ENCODE data around the gene EIF4B.

The EIF4B gene, protein sequence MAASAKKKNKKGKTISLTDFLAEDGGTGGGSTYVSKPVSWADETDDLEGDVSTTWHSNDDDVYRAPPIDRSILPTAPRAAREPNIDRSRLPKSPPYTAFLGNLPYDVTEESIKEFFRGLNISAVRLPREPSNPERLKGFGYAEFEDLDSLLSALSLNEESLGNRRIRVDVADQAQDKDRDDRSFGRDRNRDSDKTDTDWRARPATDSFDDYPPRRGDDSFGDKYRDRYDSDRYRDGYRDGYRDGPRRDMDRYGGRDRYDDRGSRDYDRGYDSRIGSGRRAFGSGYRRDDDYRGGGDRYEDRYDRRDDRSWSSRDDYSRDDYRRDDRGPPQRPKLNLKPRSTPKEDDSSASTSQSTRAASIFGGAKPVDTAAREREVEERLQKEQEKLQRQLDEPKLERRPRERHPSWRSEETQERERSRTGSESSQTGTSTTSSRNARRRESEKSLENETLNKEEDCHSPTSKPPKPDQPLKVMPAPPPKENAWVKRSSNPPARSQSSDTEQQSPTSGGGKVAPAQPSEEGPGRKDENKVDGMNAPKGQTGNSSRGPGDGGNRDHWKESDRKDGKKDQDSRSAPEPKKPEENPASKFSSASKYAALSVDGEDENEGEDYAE
- 755 to 1,165 (median 1,033) reads per million in 9 experiments for total RNA-seq

DNA sequence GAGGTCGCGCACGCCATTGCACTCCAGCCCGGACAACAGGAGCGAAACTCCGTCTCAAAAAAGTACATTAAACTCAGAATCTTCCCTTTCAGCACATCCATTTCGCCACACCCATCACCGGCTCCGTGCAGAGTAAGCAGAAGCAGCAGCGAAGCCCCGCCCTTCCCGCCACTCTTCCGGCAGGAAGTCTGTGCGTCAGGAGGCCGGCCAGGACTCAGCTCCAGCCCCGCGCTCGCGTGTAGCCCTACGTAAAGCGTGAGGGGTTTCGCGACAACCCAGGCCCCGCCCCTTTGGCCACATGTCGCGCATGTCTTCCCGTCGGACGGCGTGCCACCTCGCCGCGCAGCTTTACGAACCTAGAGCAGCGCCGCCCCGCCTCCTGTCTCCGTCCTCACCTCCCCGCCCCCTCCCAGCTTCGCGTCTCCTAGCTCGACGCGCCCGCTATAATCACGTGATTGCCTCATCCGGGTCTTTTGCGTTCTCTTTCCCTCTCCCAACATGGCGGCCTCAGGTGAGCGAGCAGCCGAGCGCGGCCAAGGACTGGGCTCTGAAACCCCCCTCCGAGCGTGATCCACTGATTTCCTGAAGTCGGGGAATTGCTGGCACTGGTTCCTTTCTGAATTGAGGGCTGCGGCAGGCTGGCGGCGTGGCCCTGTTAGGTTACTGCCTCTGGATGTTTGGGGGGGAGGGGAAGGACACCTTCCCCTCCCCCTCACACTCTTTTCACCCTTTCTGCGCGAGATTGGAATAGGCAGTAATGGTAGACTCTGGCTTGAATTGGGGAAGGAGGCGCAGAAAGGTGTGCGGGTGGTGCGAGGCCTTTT lies at the start of gene EIF4B:
Gene EIF4B (plus strand): TSS at position 471 of the 824 bp plus-strand sequence. CDS start 28 bp downstream, at position 499.
- Mint-ChIP-seq H3K4me1 (ENCODE audit: low read depth in 2 of 2) (peaks cover 30 to 36% of the 10 kb centered on the region in 2 donors), H3K4me3 (peak within 1 kb of the TSS; percentile 97 to 100)

DNA sequence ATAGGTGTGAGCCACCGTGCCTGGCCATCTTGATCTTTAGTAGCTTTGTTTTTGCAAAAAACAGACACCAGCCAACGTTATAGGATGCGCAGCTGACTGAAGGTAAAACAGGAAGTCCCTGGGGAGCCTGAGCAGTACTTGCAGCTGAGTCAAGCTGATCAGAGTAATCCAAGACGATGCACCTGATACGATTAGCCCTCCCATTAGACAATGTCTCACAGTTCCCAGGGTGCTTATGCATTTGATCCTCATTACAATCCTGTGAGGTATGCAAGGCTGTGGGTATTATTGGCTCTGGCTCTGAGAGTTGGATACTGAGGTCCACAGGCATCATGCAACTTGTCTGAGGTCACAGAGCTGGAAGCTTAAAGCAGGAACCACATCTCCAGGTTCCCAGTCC lies 49.3 kb upstream of the EIF4B start:
- Mint-ChIP-seq H3K4me3 (no peak overlapping the region), H3K4me1 (ENCODE audit: low read depth in 2 of 2) (no peaks in the 10 kb centered on the region), H3K27ac (no peak overlapping the region)

More for the DNA sequence above, at the start of gene EIF4B:
- Mint-ChIP-seq H3K36me3 (ENCODE audit: insufficient read depth) (peaks cover 30% of the 10 kb centered on the region), H3K27me3 (peaks cover 0 to 8% of the 10 kb centered on the region in 2 donors), H3K27ac (peak within 1 kb of the TSS; percentile 93 to 99), H3K9me3 (no peaks in the 10 kb centered on the region)
- ATAC-seq (replicated peaks), result peak; percentile 86
- peak; percentile 98 to 99 (median 99) for DNase-seq

DNA sequence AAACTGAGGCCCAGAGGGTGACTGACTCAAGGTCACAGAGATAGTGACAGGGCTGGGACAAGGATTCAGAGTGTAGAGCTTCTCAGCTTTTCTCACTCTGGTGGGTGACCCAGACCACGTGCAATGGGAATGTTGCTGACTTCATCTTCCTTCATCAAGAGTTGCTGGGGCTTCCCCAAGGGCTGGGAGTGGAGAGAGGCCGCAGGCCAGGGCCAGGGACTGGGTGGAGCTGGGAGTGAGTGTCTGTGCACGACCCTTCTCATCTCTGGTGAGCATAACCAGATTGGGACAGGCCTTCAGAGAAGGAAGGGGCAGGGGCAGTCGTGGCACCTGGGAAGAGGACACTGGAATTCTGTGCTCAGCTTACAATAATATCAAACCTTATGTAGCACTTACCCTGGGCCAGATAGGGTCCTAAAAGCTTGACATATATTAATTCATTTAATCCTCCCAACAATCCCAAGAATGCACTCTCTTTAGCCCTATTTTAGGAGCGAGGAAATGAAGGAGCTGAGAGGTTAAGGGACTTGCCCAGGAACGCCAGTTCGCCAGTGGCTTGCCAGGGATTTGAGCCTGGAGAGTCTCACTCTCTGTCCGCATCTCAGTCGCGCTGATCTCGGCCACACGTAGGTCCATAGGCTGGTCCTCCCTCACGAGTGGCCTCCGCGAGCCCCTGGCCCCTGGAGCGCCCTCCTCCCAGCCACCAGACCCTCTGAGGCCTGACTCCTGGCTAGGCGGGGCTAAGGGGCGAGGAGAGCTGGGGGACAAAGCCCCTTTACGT lies 41.5 kb upstream of the EIF4B start:
- Mint-ChIP-seq H3K27me3 (peaks cover 21 to 66% of the 10 kb centered on the region in 2 donors), H3K27ac (no peak overlapping the region), H3K4me3 (no peak overlapping the region), H3K36me3 (ENCODE audit: insufficient read depth) (no peaks in the 10 kb centered on the region), H3K9me3 (no peaks in the 10 kb centered on the region), H3K4me1 (ENCODE audit: low read depth in 2 of 2) (no peaks in the 10 kb centered on the region)
- DNase-seq (no peak), ATAC-seq (replicated peaks) (no peak)

More for the DNA sequence above, 49.3 kb upstream of the EIF4B start:
- Mint-ChIP-seq H3K9me3 (no peaks in the 10 kb centered on the region), H3K27me3 (peaks cover 7 to 20% of the 10 kb centered on the region in 2 donors), H3K36me3 (ENCODE audit: insufficient read depth) (no peaks in the 10 kb centered on the region)
- ATAC-seq (replicated peaks) (no peak), DNase-seq (no peak)

DNA sequence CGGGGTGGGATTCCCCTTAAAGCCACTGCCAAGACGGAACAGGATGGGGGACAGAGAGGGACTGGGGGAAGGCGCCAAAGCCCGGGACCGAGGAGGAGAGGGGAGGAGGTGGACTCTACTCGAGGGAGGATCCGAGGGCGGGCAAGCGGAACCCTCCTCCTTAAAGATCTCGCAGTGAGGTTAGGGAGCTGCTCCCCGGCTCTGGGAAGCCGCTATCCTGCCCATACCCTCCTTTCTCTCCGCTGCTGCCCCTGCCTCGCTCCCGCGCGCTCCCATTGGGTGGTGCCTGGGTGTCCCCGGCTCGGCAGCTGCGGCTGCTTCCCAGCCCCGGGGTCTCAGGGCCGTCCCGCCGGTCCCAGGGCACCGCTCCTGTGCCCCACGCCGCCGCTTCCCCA lies 40.9 kb upstream of the EIF4B start:
- Mint-ChIP-seq H3K27ac (no peak overlapping the region), H3K4me1 (ENCODE audit: low read depth in 2 of 2) (no peaks in the 10 kb centered on the region), H3K9me3 (no peaks in the 10 kb centered on the region), H3K36me3 (ENCODE audit: insufficient read depth) (no peaks in the 10 kb centered on the region), H3K27me3 (peaks cover 21 to 69% of the 10 kb centered on the region in 2 donors), H3K4me3 (no peak overlapping the region)
- DNase-seq (no peak), ATAC-seq (replicated peaks) (no peak)

DNA sequence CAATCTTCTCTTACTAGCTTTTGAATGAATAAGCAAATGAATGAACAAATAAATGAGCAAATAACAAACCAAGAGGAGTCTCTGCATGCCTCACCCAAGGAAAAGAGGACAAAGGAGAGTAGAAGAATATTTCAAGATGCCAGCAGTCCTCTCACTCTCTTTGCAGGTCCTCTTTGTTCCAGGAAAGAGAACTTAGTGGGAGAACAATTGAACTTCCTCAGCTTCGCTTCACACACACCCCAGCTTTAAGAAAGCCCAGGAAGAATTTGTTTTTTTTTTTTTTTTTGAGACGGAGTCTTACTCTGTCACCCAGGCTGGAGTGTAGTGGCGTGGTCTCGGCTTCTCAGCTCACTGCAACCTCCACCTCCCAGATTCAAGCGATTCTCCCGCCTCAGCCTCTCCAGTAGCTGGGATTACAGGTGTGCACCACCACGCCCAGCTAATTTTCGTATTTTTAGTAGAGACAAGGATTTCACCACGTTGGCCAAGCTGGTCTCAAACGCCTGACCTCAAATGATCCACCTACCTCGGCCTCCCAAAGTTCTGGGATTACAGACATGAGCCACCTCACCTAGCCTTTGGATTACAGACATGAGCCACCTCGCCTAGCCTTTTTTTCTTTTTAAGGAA lies 37.0 kb upstream of the EIF4B start:
- Mint-ChIP-seq H3K9me3 (no peaks in the 10 kb centered on the region), H3K27ac (no peak overlapping the region), H3K4me1 (ENCODE audit: low read depth in 2 of 2) (no peaks in the 10 kb centered on the region), H3K4me3 (no peak overlapping the region), H3K36me3 (ENCODE audit: insufficient read depth) (peaks cover 3% of the 10 kb centered on the region), H3K27me3 (peaks cover 20 to 57% of the 10 kb centered on the region in 2 donors)
- DNase-seq, result no peak
- ATAC-seq (replicated peaks), result no peak

DNA sequence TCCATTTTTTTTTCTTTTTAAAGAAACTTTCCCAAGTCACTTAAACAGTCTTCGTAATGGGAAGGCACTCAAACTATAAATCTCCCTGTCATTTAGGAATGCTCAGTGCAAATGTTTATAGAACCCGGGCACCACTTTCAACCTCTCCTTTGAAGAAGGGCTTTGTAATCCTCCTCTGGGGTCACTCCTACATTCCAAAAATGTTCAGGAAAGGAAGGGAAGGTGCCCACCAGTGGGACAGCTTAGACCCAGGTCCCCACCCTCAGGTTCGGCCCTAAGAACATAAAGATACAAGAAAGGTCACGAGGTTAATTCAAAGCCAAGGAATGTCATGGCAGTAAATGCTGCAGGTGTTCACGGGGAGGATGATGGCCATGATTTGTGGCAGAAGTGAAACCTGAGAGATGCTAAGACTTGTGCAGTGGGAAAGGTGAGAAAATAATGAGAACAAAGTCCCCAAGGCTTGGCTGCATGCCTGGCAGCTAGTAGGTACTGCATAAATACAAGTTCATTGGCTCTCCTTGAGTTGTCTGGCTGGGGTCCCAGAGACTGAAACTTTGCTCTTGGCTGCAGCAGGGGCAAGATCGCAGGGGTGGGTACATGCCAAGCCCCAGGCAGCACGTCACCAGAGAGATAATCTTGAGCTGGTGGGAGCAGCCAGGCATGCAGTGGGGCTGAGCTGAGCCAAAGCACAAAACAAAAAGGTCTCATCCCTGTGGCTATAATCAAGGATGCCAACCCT lies 36.3 kb upstream of the EIF4B start:
- H3K4me3 Mint-ChIP-seq, result no peak overlapping the region

DNA sequence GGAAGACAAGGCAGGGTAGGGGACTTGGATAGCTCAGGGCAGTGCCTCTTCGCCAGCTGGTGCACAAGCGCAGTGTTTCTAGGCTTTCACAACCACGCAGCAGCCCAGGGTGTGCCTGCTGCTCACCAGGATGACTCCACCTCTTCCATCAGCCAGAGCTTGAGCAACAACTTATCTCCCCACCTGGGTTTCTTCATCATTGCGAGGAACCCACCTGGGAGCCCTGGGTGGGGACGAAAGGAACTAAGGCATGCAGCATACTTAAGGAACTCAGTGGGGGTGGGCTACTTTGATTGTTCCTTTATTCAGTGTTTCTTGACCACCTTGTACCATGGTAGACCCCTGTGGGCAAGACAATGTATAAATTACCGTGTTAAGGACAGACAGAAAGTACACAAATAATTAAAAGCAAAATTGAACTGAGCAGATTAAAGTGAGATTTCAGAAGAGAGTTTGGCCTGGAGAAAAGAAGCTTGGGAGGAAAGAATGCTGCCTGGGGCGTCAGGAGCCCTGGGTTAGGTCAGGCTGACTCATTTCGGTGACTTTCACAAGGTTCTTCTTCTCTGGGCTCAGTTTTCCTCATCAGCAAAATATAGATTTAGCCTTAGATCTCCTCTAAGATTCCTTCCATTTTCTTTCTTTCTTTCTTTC lies 34.5 kb upstream of the EIF4B start:
- H3K9me3 Mint-ChIP-seq, result no peaks in the 10 kb centered on the region
- H3K4me1 Mint-ChIP-seq (ENCODE audit: low read depth in 2 of 2), result no peaks in the 10 kb centered on the region
- peaks cover 33 to 57% of the 10 kb centered on the region in 2 donors for H3K27me3 Mint-ChIP-seq
- ATAC-seq (replicated peaks) (no peak), DNase-seq (no peak)
- H3K27ac Mint-ChIP-seq, result no peak overlapping the region
- H3K36me3 Mint-ChIP-seq (ENCODE audit: insufficient read depth), result peaks cover 3% of the 10 kb centered on the region
- H3K4me3 Mint-ChIP-seq, result no peak overlapping the region

More for the DNA sequence above, 36.3 kb upstream of the EIF4B start:
- H3K4me1 Mint-ChIP-seq (ENCODE audit: low read depth in 2 of 2), result no peaks in the 10 kb centered on the region
- DNase-seq (no peak), ATAC-seq (replicated peaks) (no peak)
- H3K27ac Mint-ChIP-seq, result no peak overlapping the region
- peaks cover 3% of the 10 kb centered on the region for H3K36me3 Mint-ChIP-seq (ENCODE audit: insufficient read depth)
- H3K27me3 Mint-ChIP-seq, result peaks cover 23 to 49% of the 10 kb centered on the region in 2 donors
- H3K9me3 Mint-ChIP-seq, result no peaks in the 10 kb centered on the region

DNA sequence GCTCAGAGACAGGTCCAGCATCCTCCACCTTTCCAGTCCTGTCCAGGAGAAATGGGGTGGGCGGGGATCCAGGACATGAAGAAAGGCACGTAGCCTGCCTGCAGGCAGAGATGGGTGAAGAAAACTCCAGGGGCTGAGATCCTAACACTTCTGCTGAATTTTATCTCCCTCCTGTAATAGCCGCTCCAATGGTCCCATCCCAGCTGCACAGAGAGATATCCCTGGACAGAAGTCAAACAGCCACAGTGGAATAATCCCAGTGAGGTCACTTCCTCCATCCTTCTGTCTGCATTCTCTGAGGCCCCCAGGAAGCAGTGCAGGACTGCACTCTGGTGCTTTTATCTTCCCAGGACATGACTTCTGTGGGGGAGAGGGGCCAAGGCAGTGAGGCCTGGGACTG lies 31.1 kb upstream of the EIF4B start:
- DNase-seq, result no peak
- Mint-ChIP-seq H3K27ac (no peak overlapping the region), H3K9me3 (no peaks in the 10 kb centered on the region), H3K36me3 (ENCODE audit: insufficient read depth) (peaks cover 3% of the 10 kb centered on the region), H3K4me1 (ENCODE audit: low read depth in 2 of 2) (no peaks in the 10 kb centered on the region), H3K27me3 (peaks cover 55 to 68% of the 10 kb centered on the region in 2 donors), H3K4me3 (no peak overlapping the region)
- ATAC-seq (replicated peaks), result no peak

DNA sequence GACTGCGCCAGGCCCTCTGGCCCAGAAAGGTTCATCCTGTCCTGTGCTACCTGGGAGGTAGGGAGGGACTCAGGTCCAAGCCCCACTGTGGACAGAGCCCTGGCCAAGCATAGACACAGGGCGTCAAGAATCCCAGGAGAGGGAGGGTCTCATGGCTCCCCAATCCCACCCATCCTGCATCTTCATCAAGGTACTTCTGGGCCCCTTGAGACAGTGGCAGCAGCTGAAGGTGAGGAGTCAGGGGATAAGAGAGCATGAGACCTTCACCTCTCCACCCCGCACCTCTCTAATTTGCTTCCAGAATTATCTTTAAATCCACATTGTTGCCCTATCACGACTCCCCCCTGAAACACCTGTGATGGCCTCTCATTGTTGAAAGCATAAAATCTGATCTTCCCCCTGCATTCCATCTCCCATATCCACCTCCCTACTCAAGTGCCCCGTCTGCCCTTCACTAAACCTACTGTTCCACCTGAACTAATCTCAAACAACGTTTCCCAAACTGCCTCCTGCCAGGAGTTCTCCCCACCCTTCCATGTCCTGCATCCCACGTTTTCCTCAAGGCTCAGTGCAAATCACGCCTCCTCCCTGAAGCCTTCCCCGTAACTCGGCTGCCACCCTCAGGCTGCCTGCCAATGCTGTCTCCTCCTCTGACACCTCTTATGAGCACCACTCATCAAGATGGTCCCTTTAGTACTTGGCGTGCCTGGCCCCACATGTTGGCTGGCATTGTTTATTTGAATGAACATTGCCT lies 30.3 kb upstream of the EIF4B start:
- peaks cover 62 to 71% of the 10 kb centered on the region in 2 donors for H3K27me3 Mint-ChIP-seq
- H3K27ac Mint-ChIP-seq, result no peak overlapping the region

DNA sequence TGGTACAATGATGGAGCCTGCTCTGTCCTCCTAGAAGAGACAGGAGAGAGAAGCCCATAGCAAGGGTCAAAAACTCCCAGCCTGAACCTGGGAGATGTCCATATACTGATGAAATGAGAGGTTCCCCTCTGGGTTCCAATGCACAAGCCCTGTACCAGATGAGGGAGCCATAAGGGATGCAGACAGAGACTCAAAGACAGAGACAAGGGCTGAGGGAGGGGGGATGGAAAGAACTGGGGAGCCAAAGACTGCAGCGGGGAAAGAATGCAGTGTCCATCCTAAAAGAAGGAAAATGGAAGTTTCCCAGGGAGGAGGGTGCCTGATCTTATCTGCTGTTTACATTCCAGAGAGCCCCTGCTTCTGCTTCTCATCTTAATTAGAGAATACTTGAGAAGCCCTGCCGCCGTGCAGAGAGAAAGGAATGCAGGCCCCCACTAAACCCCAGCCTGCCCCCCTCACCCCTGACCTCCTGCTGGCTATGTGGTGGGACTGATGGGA lies 29.6 kb upstream of the EIF4B start:
- H3K27ac Mint-ChIP-seq, result no peak overlapping the region
- DNase-seq, result no peak
- H3K4me1 Mint-ChIP-seq (ENCODE audit: low read depth in 2 of 2), result peaks cover 5 to 6% of the 10 kb centered on the region in 2 donors
- no peak overlapping the region for H3K4me3 Mint-ChIP-seq
- H3K36me3 Mint-ChIP-seq (ENCODE audit: insufficient read depth), result peaks cover 5% of the 10 kb centered on the region
- no peaks in the 10 kb centered on the region for H3K9me3 Mint-ChIP-seq
- ATAC-seq (replicated peaks), result no peak
- peaks cover 59 to 66% of the 10 kb centered on the region in 2 donors for H3K27me3 Mint-ChIP-seq

More for the DNA sequence above, 30.3 kb upstream of the EIF4B start:
- ATAC-seq (replicated peaks) (no peak), DNase-seq (no peak)
- Mint-ChIP-seq H3K4me3 (no peak overlapping the region), H3K36me3 (ENCODE audit: insufficient read depth) (peaks cover 3% of the 10 kb centered on the region), H3K4me1 (ENCODE audit: low read depth in 2 of 2) (peaks cover 4% of the 10 kb centered on the region in 2 donors), H3K9me3 (no peaks in the 10 kb centered on the region)

DNA sequence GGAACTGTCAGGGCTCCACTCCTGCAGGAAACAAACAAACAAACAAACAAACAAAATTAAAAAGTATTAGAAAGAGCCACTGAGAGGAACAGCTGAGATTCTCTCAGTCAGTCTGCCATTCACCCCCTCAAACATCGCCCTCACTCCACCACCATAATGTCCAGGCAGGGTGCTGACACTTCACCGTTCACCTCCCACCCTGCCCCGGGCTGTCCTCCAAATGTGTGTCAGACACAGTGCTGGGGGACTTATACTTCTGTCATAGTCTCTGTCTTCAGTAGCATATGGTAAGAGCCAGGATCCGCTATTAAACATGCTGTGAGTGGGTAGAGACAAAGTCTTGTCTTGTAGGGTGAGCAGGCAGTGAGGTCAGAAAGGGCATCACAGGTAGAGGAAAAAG lies 29.1 kb upstream of the EIF4B start:
- Mint-ChIP-seq H3K4me1 (ENCODE audit: low read depth in 2 of 2) (peaks cover 5 to 6% of the 10 kb centered on the region in 2 donors), H3K9me3 (no peaks in the 10 kb centered on the region), H3K36me3 (ENCODE audit: insufficient read depth) (peaks cover 5% of the 10 kb centered on the region), H3K4me3 (no peak overlapping the region), H3K27me3 (peaks cover 56 to 63% of the 10 kb centered on the region in 2 donors), H3K27ac (no peak overlapping the region)
- DNase-seq, result no peak
- no peak for ATAC-seq (replicated peaks)
